Glomerular visceral epithelial cell (primary cell): ENCODE results near the gene ABCC10.
A peak's percentile ranks its signal among the peaks of the same experiment; 100 is the strongest.
"Not testable (repeated sequence)": the region's sequence is repeated elsewhere in the genome, so short reads cannot be mapped to it uniquely, and the experiment has no call there.

Source experiments
- DNase-seq: peaks from one replicate; pipeline ENCODE4 v3.0.0-alpha.2; 2016; ENCODE audit errors: extremely low spot score

Gene ABCC10

GRCh38 chr6:43444036-43444435 lies 16.7 kb downstream of the ABCC10 start:
- no peak for DNase-seq

DNA sequence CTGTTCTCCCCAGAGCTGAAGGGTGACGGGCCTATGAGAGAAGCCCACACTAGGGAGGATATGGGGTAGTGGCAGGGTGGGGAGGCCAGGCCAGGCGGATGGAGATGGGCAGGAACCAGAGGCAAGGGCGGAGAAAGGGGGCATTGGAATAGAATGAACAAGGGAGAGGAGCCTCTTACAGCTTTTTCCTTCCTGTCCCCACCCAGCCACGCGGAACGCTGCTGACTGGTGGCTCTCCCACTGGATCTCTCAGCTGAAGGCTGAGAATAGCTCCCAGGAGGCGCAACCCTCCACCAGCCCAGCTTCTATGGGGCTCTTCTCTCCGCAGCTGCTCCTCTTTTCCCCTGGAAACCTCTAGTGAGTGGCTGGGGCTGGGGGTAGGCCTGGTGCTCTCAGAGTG lies 17.2 kb downstream of the ABCC10 start:
- no peak for DNase-seq

DNA sequence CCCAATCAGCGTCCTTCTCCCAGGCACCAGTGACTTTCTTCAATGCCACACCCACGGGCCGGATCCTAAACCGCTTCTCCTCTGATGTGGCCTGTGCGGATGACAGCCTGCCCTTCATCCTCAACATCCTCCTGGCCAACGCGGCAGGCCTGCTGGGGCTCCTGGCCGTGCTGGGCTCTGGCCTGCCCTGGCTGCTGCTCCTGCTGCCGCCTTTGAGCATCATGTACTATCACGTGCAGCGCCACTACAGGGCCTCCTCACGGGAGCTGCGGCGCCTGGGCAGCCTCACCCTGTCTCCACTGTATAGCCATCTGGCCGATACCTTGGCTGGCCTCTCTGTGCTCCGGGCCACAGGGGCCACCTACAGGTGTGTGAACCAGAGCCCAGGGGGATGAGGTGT lies 18.2 kb downstream of the ABCC10 start:
- no peak for DNase-seq

GRCh38 chr6:43447604-43448003 lies 20.3 kb downstream of the ABCC10 start:
- DNase-seq, result no peak

DNA sequence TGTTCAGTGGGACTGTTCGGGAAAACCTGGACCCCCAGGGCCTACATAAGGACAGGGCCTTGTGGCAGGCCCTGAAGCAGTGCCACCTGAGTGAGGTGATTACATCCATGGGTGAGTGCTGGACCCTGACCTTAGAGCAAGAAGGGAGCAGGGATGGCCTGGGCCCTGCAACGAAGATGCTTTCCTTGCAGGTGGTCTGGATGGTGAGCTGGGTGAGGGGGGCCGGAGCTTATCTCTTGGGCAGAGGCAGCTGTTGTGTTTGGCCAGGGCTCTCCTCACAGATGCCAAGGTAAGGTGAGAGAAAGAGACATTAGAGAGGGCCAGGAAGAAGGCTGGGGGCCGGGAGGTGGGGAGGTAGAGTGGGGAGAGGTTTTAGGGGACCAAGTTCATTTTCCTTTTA lies 21.6 kb downstream of the ABCC10 start:
- DNase-seq, result no peak

- DNase-seq, result no peak
These were observed 23.4 kb downstream of the ABCC10 start for GRCh38 chr6:43450699-43451131.

GRCh38 chr6:43451348-43451747 lies 24.0 kb downstream of the ABCC10 start:
- no peak for DNase-seq

DNA sequence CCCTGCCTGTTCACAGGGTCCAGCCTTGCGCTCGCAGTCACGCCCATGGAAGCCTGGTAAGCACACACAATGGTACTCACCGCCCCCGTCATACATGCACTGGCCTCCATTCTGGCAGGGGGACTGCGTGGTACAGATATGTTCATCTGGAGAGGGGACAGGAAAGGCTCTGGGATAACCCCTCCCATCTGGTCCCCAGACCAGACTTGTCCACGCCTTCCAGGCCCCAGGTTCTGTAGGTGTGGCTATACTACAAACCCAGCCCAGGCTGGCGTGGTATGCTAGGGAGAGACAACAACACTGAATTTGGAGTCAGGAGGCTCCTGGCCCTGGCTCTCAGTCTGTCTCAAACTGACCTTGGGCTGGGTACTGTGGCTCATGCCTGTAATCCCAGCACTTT lies 24.6 kb downstream of the ABCC10 start:
- DNase-seq, result no peak

- DNase-seq, result no peak
These were observed 25.6 kb downstream of the ABCC10 start for GRCh38 chr6:43452896-43453295.

GRCh38 chr6:43453831-43454230 lies 26.5 kb downstream of the ABCC10 start:
- DNase-seq, result no peak

- DNase-seq, result no peak
These were observed 27.0 kb downstream of the ABCC10 start for GRCh38 chr6:43454290-43454695.

- peak; percentile 84 for DNase-seq
These were observed 27.6 kb downstream of the ABCC10 start for GRCh38 chr6:43454696-43455530.

GRCh38 chr6:43455531-43456428 lies 28.4 kb downstream of the ABCC10 start, which contains the start of gene DLK2:
TSS of gene DLK2 (minus strand) at chr6:43455548. CDS start at chr6:43454825, 723 bp downstream.
- DNase-seq, result peak; percentile 8

- no peak for DNase-seq
These were observed 30.3 kb downstream of the ABCC10 start for GRCh38 chr6:43457643-43458042.

GRCh38 chr6:43458154-43458553 lies 30.8 kb downstream of the ABCC10 start:
- not testable (repeated sequence) for DNase-seq

- no peak for DNase-seq
These were observed 32.2 kb downstream of the ABCC10 start for GRCh38 chr6:43459535-43459934.

- DNase-seq, result no peak
These were observed 32.7 kb downstream of the ABCC10 start for GRCh38 chr6:43460032-43460431.

DNA sequence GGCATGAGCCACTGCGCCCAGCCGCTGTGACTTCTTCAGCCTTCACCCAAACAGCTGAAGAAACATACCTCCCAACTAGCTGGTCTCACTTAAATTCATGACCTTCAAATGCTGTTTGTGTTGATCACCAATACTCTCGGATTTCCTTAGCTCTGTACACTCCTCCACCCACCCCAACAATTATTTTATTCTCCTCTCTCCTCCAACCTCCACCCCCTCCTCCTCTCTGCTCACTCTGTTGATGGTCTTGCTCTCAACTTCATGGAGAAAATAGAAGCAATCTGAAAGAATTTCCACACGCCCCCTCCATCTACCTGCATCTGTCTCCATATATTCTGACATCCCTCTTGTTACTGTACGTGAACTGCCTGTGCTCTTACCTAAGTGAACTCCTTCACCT lies 34.6 kb downstream of the ABCC10 start:
- no peak for DNase-seq

DNA sequence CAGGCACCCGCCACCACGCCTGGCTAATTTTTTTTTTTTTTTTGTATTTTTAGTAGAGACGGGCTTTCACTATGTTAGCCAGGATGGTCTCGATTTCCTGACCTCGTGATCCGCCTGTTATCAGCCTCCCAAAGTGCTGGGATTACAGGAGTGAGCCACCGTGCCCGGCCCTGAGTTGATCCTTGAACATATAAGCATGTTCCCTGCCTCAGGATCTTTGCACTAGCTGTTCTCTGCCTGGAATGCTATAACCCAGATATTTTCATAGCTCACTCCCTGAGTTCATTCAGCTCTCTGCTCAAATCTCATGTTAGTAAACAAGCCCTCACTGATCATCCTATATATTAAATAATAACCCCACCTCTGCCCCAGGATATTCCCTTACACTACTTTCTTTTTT lies 37.0 kb downstream of the ABCC10 start:
- no peak for DNase-seq

DNA sequence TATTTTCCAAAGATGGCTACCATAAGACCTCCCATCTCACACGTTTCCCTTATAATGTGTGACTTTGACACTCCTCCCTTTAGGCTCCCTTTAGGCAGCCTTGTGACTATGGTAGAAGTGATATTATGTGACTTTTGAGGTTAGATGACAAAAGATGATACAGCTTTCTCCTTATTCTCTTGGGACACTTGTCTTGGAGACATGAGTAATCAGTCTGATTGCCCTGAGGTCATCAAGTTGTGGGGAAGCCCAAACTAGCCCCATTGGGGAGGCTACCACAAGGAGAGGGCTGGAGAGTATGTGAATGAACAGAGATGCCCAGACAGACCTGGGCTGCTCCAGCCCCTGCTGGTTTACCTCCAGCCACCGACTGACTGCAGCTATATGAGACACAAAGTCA lies 38.6 kb downstream of the ABCC10 start:
- no peak for DNase-seq

DNA sequence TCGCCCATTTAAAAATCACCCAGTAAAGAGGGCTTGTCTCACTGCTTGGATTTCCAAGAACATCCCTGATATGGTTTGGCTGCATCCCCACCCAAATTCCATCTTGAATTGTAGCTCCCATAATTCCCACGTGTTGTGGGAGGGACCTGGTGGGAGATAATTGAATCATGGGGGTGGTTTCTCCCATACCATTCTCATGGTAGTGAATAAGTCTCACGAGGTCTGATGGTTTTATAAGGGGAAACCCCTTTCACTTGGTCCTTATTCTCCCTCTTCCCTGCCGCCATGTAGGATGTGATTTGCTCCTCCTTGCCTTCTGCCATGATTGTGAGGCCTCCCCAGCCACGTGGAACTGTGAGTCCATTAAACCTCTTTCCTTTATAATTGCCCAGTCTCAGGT lies 39.9 kb downstream of the ABCC10 start:
- not testable (repeated sequence) for DNase-seq

- DNase-seq, result no peak
These were observed 40.4 kb downstream of the ABCC10 start for GRCh38 chr6:43467752-43468151.

DNA sequence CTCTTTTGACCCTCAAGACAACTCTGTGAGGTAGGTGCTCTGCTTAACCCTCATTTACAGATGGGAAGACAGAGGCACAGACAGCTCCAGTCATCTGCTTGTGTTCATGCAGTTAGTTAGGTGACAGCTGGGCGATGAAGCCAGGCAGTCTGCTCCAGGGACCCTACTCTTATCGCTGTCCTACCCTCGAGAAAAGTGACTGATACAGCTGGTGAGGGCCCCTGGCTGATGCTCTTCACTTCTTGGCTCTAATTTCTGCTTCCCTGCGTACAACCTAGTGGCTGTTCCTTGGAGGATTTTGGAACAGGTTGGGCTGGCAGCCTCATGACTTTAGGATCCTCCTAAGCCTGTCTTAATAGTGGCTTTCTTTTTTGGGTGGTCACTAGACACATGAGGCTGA lies 40.9 kb downstream of the ABCC10 start:
- no peak for DNase-seq
